ENCODE data around the gene MBNL1. TPM values are rescaled to one million over a fixed set of nuclear protein-coding genes. Genes with fewer than 3 reads are reported as not detected.
"Not testable (repeated sequence)": the region's sequence is repeated elsewhere in the genome, so short reads cannot be mapped to it uniquely, and the experiment has no call there.

The MBNL1 gene
- total RNA-seq, 6 experiments from 2014 or later, result 49.9 to 89.6 (median 63.2) TPM

DNA sequence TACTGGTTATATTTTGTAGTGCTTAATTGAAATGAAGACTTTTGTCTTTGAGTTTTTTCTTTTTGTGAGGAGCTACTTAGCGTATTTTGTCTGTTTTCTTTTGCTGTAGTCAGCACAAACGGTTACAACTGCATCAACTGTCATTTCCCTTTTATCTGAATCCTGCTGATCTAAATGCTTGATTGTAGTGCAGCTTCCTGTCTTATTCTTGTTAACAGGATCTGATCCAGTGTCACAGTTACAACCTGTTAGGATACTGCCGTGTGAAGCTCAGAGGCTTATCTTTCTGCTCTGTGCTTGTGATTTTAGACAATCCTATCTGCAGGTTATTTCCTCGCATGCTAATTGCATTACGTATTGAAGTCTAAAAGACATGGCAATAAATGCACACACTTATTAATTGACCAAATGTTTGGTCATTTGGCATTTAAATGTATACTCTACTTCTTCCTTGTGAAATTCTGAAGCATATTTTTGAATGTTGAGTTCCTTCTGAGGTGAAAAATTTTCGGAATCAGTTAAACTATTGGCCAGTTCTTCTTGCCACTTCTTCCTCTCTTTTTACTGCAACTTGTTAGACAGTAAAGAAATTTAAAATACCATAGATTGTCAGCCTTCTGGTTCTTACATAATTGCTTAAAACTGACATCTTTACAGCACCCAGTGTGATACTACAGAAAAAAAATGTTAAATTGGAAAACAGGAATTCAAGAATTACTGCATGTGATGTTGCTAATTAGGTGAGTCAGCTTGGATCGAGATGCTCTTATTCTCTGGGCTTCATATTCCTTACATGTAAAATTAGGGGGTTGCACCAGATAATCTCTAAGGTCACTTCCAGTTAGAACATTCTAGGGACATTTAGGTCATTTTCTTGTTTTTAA, 168.2 kb downstream of the MBNL1 start:
- Histone ChIP-seq H3K4me3 (no peak overlapping the region), H3K27ac (no peak overlapping the region), H3K27me3 (no peaks in the 10 kb centered on the region), H3K9me3 (no peaks in the 10 kb centered on the region), H3K4me1 (peaks cover 0 to 14% (median 6%) of the 10 kb centered on the region in 4 donors), H3K36me3 (peaks cover 0 to 6% (median 0%) of the 10 kb centered on the region in 4 donors)
- ATAC-seq (peak; percentile 44 to 56 (median 52)), DNase-seq (no peak)
- intact Hi-C loops (cut with DNase I), result no loop called here
- TF ChIP-seq POLR2A (IDR thresholded peaks at IDR 0.05), result no peak
- TF ChIP-seq, protein P1, sequence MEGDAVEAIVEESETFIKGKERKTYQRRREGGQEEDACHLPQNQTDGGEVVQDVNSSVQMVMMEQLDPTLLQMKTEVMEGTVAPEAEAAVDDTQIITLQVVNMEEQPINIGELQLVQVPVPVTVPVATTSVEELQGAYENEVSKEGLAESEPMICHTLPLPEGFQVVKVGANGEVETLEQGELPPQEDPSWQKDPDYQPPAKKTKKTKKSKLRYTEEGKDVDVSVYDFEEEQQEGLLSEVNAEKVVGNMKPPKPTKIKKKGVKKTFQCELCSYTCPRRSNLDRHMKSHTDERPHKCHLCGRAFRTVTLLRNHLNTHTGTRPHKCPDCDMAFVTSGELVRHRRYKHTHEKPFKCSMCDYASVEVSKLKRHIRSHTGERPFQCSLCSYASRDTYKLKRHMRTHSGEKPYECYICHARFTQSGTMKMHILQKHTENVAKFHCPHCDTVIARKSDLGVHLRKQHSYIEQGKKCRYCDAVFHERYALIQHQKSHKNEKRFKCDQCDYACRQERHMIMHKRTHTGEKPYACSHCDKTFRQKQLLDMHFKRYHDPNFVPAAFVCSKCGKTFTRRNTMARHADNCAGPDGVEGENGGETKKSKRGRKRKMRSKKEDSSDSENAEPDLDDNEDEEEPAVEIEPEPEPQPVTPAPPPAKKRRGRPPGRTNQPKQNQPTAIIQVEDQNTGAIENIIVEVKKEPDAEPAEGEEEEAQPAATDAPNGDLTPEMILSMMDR (IDR thresholded peaks at IDR 0.05), result no peak
- WGBS (ENCODE audit: insufficient coverage, low coverage, low lambda C conversion rate, missing lambda C conversion rate), result 46% methylated on average over 7 of the region's 7 CpGs

DNA sequence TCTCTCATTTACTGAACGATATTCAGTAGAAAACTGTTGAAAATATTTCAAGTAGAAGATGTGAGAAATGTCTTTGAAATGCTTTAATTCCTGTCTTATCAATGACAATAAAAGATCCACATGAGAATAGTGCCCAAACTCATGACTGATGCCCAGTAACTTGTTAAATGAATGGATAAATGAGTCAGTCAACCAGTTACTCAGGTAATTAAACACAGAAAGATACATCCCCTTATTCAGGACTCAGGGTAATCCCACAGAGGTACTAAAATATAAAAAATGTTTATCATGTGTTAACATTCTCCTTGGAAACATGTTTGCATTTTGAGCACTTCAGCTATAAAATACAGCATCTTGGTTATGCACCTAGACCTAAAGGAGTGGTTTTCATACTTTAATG, 169.5 kb downstream of the MBNL1 start:
- H3K36me3 ChIP-seq, result no peaks in the 10 kb centered on the region
- H3K27ac ChIP-seq, result no peak overlapping the region
- no peak overlapping the region for H3K4me3 ChIP-seq
- TF ChIP-seq, protein P1 (IDR thresholded peaks at IDR 0.05), result no peak
- no peak for TF ChIP-seq POLR2A (IDR thresholded peaks at IDR 0.05)
- no peak for ATAC-seq
- no peaks in the 10 kb centered on the region for H3K27me3 ChIP-seq
- H3K4me1 ChIP-seq, result peaks cover 0 to 14% (median 6%) of the 10 kb centered on the region in 4 donors
- intact Hi-C loops (cut with DNase I), result no loop called here
- DNase-seq, result no peak
- WGBS (ENCODE audit: insufficient coverage, low coverage, low lambda C conversion rate, missing lambda C conversion rate), result 100% methylated on average over 1 of the region's 1 CpG
- H3K9me3 ChIP-seq, result no peaks in the 10 kb centered on the region

GRCh38 chr3:152438706-152439105, 170.0 kb downstream of the MBNL1 start:
- Histone ChIP-seq H3K4me3 (no peak overlapping the region), H3K36me3 (no peaks in the 10 kb centered on the region), H3K9me3 (no peaks in the 10 kb centered on the region), H3K4me1 (peaks cover 0 to 14% (median 7%) of the 10 kb centered on the region in 4 donors), H3K27me3 (no peaks in the 10 kb centered on the region), H3K27ac (no peak overlapping the region)
- ATAC-seq (no peak), DNase-seq (no peak)
- 89% methylated on average over 6 of the region's 6 CpGs for WGBS (ENCODE audit: insufficient coverage, low coverage, low lambda C conversion rate, missing lambda C conversion rate)
- no peak for TF ChIP-seq POLR2A (IDR thresholded peaks at IDR 0.05)
- TF ChIP-seq, protein P1 (IDR thresholded peaks at IDR 0.05), result no peak
- intact Hi-C loops (cut with DNase I), result no loop called here

GRCh38 chr3:152440243-152440642, 171.5 kb downstream of the MBNL1 start:
- H3K27ac ChIP-seq; intact Hi-C loops (cut with DNase I); H3K27me3 ChIP-seq; ATAC-seq; H3K4me3 ChIP-seq; H3K9me3 ChIP-seq; DNase-seq; H3K36me3 ChIP-seq: not testable (repeated sequence)
- H3K4me1 ChIP-seq, result peaks cover 0 to 16% (median 6%) of the 10 kb centered on the region in 4 donors
- 87% methylated on average over 5 of the region's 5 CpGs for WGBS (ENCODE audit: insufficient coverage, low coverage, low lambda C conversion rate, missing lambda C conversion rate)
